Nephron progenitor cell (in vitro differentiated cells): Measurements from ENCODE around the gene MMRN2.

Source experiments
- DNase-seq: peaks from one replicate; pipeline ENCODE4 v3.0.0; 2021
- H3K27ac Mint-ChIP-seq: 2 replicates; pipeline ENCODE4 v1.8.0; 2021; ENCODE audit warnings: mild to moderate bottlenecking, moderate library complexity, mixed read lengths
- H3K27me3 Mint-ChIP-seq: 2 replicates; pipeline ENCODE4 v1.8.0; 2021; ENCODE audit warnings: mild to moderate bottlenecking, low read depth, mixed read lengths; ENCODE audit not compliant: poor library complexity
- H3K36me3 Mint-ChIP-seq: 2 replicates; pipeline ENCODE4 v1.8.0; 2021; ENCODE audit warnings: low read depth, mixed read lengths
- H3K4me1 Mint-ChIP-seq: 2 replicates; pipeline ENCODE4 v1.8.0; 2021; ENCODE audit warnings: mixed read lengths
- H3K4me3 Mint-ChIP-seq: 2 replicates; pipeline ENCODE4 v1.8.0; 2021; ENCODE audit warnings: mild to moderate bottlenecking, moderate library complexity, mixed read lengths
- H3K9me3 Mint-ChIP-seq: 2 replicates; pipeline ENCODE4 v1.8.0; 2021; ENCODE audit warnings: mild to moderate bottlenecking, moderate library complexity, mixed read lengths
- CTCF ChIP-seq: fragments of 200-600 bp; sonication (generic); IDR thresholded peaks from 2 replicates; pipeline ENCODE4 v1.5.0; 2021; ENCODE audit warnings: antibody characterized with exemption

The MMRN2 gene

DNA sequence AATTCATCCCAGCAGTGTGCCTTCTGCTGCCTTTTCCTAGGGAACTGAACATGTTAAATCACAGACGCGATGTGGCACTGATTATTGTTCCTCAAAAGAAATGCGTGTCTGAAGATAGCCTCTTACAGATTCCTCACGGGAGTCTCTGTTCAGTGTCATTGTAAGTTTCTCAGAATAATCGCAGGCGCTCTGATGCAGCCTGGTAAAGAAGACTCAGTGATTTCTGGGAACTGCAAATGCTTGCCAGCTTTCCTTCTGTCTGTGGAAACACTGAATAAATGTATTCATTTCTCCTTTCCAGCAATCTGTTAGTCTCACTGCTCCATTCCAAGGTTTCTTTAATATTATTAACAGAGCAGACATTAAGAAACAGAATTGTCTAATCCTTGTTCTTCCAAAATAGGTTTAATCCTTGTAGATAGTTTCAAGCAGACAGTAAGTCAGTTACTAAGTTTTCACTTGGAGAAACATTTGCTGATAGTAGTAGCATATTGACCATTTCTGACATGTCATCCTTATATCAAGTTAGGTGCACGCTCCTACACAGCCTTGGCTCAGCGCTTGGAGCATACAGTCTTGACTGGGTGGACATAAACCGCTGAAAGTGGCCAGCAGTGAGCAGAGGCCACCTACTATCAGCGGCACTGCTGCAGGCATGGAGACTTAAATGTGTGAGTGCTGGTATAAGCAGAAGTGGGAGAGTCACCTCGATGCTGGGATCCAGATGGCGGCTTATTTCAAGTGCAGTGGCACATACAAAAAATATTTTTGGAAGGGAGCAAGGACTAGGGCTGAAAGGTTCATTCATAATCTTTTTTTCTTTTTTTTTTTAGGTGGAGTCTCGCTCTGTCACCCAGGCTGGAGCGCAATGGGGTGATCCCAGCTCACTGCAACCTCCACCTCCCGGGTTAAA is 27.7 kb downstream of the MMRN2 start:
- H3K36me3 Mint-ChIP-seq, result peaks cover 37% of the 10 kb centered on the region
- H3K27ac Mint-ChIP-seq, result peak overlapping the region; percentile 81
- H3K4me1 Mint-ChIP-seq, result peaks cover 5% of the 10 kb centered on the region
- DNase-seq, result no peak
- no peak overlapping the region for H3K4me3 Mint-ChIP-seq
- peaks cover 4% of the 10 kb centered on the region for H3K27me3 Mint-ChIP-seq
- H3K9me3 Mint-ChIP-seq, result no peaks in the 10 kb centered on the region
- TF ChIP-seq CTCF, result no peak

- no peaks in the 10 kb centered on the region for H3K9me3 Mint-ChIP-seq
- H3K36me3 Mint-ChIP-seq, result peaks cover 61% of the 10 kb centered on the region
These were observed 34.9 kb downstream of the MMRN2 start for GRCh38 chr10:86922553-86922961.

DNA sequence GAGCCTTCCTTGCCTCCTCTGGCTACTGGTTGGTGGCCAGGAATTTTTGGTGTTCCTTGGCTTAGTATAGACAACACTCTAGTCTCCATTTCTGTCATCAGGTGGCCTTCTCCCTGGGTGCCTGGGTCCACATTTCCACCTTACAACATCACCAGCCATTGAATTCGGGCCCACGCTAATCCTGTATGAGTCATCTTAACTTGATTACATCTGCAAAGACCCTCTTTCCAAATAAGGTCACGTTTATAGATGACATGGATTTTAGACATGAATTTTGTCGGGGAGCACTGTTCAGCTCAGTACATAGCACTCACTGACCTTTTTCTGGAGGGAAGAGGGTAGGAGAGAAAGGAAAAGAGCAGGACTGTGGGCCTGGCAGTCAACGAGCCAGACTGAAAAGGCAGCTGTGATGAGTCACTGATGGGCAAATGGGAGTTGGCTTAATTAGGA is 39.4 kb downstream of the MMRN2 start:
- no peak overlapping the region for H3K4me3 Mint-ChIP-seq
- no peak for DNase-seq
- TF ChIP-seq CTCF, result no peak
- H3K36me3 Mint-ChIP-seq, result peaks cover 86% of the 10 kb centered on the region
- no peaks in the 10 kb centered on the region for H3K4me1 Mint-ChIP-seq
- H3K9me3 Mint-ChIP-seq, result no peaks in the 10 kb centered on the region
- no peaks in the 10 kb centered on the region for H3K27me3 Mint-ChIP-seq
- H3K27ac Mint-ChIP-seq, result peak overlapping the region; percentile 12

More at GRCh38 chr10:86922553-86922961, 34.9 kb downstream of the MMRN2 start:
- no peaks in the 10 kb centered on the region for H3K4me1 Mint-ChIP-seq
- DNase-seq, result no peak
- H3K27ac Mint-ChIP-seq, result peak overlapping the region; percentile 58
- no peak for TF ChIP-seq CTCF
- H3K27me3 Mint-ChIP-seq, result no peaks in the 10 kb centered on the region
- H3K4me3 Mint-ChIP-seq, result no peak overlapping the region

GRCh38 chr10:86914734-86915133 is 42.7 kb downstream of the MMRN2 start:
- H3K36me3 Mint-ChIP-seq, result peaks cover 72% of the 10 kb centered on the region
- no peaks in the 10 kb centered on the region for H3K9me3 Mint-ChIP-seq
- H3K27ac Mint-ChIP-seq, result no peak overlapping the region
- no peak for DNase-seq
- no peaks in the 10 kb centered on the region for H3K27me3 Mint-ChIP-seq
- H3K4me1 Mint-ChIP-seq, result no peaks in the 10 kb centered on the region
- H3K4me3 Mint-ChIP-seq, result no peak overlapping the region
- TF ChIP-seq CTCF, result no peak

- DNase-seq, result no peak
- peaks cover 31% of the 10 kb centered on the region for H3K9me3 Mint-ChIP-seq
- no peak overlapping the region for H3K27ac Mint-ChIP-seq
- H3K27me3 Mint-ChIP-seq, result no peaks in the 10 kb centered on the region
- no peak overlapping the region for H3K4me3 Mint-ChIP-seq
- H3K36me3 Mint-ChIP-seq, result peaks cover 86% of the 10 kb centered on the region
- TF ChIP-seq CTCF, result no peak
- no peaks in the 10 kb centered on the region for H3K4me1 Mint-ChIP-seq
These were observed 52.0 kb downstream of the MMRN2 start for GRCh38 chr10:86905429-86905828.

DNA sequence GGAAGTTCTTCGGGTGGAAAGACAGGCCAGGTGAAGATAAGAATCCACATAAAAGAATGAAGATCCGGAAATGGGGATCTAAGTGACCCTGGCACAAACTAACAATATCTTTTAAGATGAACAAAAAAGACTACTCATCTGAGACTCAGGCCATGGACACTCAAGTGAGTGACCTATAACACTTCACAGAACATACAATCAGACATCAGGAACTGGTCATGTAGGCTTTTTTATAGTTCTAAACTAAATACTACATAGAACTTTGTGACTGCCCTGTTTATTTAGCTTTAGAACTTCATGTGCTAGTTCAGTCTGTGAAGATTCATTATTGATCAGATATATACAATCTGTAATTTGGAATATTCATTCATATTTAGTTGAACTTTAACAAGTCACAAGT is 52.8 kb downstream of the MMRN2 start:
- Mint-ChIP-seq H3K9me3 (peaks cover 31% of the 10 kb centered on the region), H3K27ac (no peak overlapping the region), H3K4me1 (peaks cover 3% of the 10 kb centered on the region), H3K27me3 (no peaks in the 10 kb centered on the region), H3K36me3 (peaks cover 88% of the 10 kb centered on the region), H3K4me3 (no peak overlapping the region)
- TF ChIP-seq CTCF, result no peak
- no peak for DNase-seq
